ENCODE data around the gene FBXW4.

DNA sequence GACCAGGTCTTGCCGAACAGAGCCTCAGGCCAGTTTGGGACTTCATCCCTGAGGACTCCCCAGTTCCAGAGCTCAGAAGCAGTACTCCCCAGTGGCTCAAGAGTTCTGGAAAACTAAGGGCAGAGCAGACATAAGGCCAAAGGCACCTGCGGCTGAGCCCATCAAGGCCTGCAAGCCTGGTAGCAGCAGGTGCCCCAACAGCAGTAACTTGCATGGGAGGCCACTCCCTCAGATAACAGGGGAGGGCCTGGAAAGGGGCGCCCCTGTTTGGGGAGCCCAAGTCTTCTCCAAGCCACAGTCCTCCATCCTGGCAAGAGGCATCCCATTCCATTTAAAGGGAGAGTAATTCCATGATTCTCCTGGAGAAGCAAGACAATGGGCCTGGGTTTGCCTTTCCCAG, 119.9 kb downstream of the FBXW4 start:
- TF ChIP-seq, protein P1, sequence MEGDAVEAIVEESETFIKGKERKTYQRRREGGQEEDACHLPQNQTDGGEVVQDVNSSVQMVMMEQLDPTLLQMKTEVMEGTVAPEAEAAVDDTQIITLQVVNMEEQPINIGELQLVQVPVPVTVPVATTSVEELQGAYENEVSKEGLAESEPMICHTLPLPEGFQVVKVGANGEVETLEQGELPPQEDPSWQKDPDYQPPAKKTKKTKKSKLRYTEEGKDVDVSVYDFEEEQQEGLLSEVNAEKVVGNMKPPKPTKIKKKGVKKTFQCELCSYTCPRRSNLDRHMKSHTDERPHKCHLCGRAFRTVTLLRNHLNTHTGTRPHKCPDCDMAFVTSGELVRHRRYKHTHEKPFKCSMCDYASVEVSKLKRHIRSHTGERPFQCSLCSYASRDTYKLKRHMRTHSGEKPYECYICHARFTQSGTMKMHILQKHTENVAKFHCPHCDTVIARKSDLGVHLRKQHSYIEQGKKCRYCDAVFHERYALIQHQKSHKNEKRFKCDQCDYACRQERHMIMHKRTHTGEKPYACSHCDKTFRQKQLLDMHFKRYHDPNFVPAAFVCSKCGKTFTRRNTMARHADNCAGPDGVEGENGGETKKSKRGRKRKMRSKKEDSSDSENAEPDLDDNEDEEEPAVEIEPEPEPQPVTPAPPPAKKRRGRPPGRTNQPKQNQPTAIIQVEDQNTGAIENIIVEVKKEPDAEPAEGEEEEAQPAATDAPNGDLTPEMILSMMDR (IDR thresholded peaks at IDR 0.05), result no peak
- no peak for TF ChIP-seq POLR2A (IDR thresholded peaks at IDR 0.05)

Data from right lobe of liver (tissue), 4 donors.